GM19397 (cell line): ENCODE measurements around the gene ARSG.
A peak's percentile ranks its signal among the peaks of the same experiment; 100 is the strongest.
"Not testable (repeated sequence)": the region's sequence is repeated elsewhere in the genome, so short reads cannot be mapped to it uniquely, and the experiment has no call there.

Experiments
- ATAC-seq: cut with Tn5 transposase; IDR thresholded peaks from one replicate; pipeline ENCODE4 v1.9.1; 2021; ENCODE audit warnings: mild to moderate bottlenecking, moderate library complexity; ENCODE audit not compliant: unreplicated experiment

Gene ARSG

GRCh38 chr17:68290955-68291835, at the start of gene ARSG, which contains the start of gene SLC16A6:
Gene ARSG, plus strand, starts transcription at chr17:68291495. Its CDS starts 15,999 bp downstream, at chr17:68307494.
Gene SLC16A6, minus strand, starts transcription at chr17:68291127. Its CDS starts 12,807 bp downstream, at chr17:68278320.
- peak; percentile 59 for ATAC-seq

DNA sequence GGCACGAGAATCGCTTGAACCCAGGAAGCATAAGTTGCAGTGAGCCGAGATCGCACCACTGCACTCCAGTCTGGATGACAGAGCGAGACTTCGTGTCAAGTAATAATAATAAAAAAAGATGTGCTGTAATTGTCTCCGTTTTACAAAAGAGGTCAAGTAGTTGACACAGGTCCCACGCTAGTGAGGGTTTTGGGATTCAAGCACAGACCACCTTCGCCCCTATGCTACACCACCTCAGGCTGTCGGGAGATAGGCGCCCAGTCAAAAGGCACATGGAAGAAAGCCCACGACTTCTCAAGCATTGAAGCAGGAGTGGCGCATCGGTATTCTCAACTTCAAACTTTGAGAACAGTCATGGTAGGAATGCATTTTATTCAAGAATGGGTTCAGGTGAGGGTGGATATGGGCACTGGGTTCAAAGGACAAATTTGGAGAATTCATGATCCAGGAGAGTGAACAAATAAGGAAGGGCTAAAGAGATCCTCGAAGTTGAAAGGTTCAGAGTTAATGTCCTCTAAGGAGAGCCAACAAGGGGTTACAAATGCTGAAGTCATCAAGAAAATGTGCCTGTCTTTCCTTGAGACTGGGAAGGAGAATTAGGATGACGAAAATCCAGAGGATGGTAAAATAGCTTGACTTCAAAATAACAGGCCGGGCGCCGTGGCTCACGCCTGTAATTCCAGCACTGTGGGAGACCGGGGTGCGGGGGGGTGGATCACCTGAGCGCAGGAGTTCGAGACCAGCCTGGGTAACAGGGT, 44.8 kb upstream of the ARSG start:
- no peak for ATAC-seq

- ATAC-seq: peak; percentile 92
Measured at GRCh38 chr17:68247445-68248198, 43.7 kb upstream of the ARSG start, which contains the start of gene AMZ2. Gene AMZ2, plus strand, starts transcription at chr17:68248043. Its CDS starts 2,145 bp downstream, at chr17:68250188.

DNA sequence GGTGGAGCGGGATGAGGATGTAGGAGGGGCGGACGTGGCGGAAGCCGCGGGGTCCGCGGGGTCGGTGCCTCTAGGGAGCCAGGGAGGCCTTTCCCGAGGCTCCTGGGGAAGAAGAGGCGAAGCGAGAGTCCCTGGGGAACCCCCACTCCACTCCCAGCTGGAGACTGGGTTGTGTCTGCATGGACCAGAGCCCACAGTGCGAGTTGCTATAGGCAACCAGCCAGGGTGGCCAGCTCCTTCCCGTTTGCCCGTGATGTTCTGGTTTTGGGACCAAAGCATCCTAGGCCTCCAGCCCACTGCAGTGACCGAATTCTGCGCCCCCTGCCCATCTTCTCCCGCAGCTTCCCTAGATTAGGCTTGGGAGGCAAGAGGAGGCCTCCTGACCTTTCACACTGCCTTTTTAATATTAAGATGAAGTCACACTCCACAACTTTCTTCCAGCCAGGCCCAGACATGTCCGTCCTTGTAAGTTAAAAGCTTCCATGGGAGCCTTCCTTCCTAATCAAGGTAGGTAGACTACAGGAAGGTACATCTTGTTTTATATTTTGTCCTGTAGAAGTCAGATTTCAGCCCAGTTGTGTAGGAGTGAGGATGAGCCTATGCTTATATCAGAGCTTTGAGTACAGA, 43.0 kb upstream of the ARSG start:
- ATAC-seq: no peak

DNA sequence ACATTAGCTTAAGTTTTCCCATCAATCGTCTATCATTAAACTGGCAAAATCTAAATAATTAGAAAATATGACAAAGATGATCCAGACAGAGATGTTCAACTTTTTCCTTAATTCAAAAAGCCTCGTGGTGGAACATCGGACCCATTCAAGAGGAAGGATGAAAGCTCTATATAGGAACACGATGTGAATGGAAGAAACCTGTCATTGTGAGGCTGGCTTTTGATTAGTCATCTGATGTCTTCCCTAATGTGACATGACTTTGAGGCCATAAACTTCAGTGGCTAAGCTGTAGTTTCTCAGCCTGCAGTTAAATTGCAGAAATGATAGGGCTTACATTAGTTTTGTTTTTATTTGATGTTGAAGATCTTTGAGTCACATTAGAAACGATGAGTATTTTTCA, 42.4 kb upstream of the ARSG start:
- no peak for ATAC-seq

GRCh38 chr17:68249354-68249765, 41.9 kb upstream of the ARSG start:
- no peak for ATAC-seq

DNA sequence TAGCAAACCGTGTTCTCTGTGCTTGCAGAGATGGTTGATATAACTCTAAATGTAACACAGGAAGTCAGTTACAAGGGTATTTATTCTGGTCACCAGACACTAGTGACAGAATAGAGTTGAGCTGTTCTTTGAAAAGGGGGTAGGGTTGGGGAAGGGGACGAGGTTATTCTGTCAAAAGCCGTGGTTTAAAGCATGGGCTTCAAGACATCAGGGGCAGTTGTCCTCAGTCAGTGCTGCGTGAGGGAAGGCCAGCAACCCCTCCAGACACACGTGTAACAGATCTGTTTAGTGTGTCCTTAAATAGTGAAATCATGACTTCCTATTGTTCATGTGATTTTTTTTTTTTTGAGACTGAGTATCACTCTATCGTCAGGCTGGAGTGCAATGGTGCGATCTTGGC, 37.9 kb upstream of the ARSG start:
- not testable (repeated sequence) for ATAC-seq

- ATAC-seq: no peak
Measured at GRCh38 chr17:68255151-68255550, 36.1 kb upstream of the ARSG start.

- ATAC-seq: no peak
Measured at GRCh38 chr17:68255731-68256538, 35.4 kb upstream of the ARSG start.

DNA sequence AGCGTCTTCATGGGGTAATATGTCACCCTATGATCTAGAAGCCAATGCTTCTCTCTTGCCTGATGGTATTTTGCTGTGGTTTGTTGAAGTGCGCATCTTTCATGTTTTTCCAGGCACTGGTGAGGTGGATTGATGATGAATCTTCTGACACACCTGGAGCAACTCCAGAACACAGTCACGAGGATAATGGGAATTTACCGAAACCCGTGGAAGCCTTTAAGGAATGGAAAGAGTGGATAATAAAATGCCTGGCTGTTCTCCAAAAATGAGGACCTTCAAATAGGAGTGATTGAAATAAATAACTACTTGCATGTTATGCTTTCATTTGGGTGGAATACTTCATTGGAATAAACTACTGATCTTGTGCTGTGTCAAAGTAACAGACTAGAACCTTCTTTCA, 34.6 kb upstream of the ARSG start:
- not testable (repeated sequence) for ATAC-seq

DNA sequence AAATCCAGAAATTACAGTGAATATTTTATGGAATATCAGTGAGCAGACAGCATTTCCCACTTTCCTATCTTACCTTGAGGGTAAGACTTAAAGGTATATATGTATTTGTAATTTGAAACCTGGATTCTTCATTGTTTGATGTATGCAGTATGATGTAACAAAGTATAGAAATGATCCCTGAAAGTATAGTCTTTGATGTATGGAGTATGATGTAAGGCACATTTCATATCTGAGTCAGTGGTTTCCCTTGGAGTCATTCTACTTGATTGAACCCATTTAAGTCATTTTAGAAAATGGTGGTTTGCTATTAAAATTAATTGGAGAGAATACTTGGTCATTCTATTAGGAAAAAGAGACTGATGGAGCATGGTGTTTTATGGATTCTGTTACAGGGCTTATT, 33.4 kb upstream of the ARSG start:
- no peak for ATAC-seq

DNA sequence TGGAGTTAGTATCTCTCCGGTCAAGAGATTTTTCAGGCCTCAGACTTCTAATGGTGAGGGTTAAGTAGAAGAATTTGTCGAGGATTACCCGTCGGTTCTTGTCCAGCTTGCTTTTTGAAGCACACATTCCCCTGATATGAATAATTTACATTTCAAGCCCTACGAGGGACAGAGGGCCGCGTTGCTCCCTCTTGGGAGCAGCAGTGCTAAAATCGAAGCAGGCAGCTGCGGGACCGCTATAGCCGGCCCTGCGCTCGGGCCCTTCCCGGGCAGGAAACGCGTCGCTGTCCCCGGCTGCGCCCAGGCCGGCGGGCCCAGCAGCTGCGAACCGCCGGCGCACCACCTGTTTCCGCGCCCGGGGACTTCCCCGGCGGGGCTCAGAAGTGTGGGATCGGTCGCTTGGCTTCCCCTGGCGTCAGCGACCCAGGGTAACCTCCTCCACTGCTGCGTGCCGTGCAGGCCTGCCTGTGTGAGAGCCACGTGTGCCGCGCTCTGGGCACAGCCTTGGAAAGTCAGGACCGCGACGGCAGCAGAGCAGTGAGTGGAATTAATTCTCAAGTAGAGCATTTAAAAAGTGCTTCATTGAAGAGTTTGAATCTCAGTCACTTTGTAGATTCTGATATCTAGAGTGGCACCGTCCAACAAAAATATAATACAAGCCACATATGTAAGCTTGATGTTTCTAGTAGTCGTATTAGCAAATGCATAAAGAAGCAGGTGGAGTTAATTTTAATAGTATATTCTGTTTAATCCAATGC, 32.2 kb upstream of the ARSG start:
- peak; percentile 98 for ATAC-seq

- ATAC-seq: not testable (repeated sequence)
Measured at GRCh38 chr17:68259648-68259951, 31.7 kb upstream of the ARSG start.

GRCh38 chr17:68260051-68260762, 31.1 kb upstream of the ARSG start:
- no peak for ATAC-seq

DNA sequence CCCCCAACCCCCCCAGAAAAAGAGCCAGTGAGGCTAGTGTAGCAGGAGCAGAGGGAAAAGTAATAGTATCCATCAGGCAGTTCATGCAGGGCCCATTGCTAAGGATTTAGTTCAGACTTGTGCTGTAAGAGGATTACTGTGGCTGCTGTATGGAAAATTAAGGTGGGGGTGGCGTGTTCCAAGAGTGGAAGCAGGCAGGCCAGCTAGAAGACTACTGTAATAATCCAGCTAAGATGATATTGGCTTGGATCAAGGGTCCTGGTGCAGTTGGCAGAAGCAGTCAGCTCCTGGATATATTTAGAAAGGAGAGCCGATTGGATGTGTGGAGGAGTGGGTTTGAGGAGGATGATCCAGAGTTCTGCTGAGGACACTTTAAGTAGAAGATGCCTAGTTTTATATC, 28.8 kb upstream of the ARSG start:
- ATAC-seq: not testable (repeated sequence)

GRCh38 chr17:68263101-68263681, 28.1 kb upstream of the ARSG start:
- peak; percentile 34 for ATAC-seq

- ATAC-seq: not testable (repeated sequence)
Measured at GRCh38 chr17:68265833-68266232, 25.5 kb upstream of the ARSG start.

- no peak for ATAC-seq
Measured at GRCh38 chr17:68273722-68274121, 17.6 kb upstream of the ARSG start.
